Measurements from ENCODE around the gene CYFIP1. TPM values are rescaled to one million over a fixed set of nuclear protein-coding genes. Genes with fewer than 3 reads are reported as not detected.

Gene CYFIP1
- total RNA-seq, 1 donor from 2014 or later: 35.6 TPM

DNA sequence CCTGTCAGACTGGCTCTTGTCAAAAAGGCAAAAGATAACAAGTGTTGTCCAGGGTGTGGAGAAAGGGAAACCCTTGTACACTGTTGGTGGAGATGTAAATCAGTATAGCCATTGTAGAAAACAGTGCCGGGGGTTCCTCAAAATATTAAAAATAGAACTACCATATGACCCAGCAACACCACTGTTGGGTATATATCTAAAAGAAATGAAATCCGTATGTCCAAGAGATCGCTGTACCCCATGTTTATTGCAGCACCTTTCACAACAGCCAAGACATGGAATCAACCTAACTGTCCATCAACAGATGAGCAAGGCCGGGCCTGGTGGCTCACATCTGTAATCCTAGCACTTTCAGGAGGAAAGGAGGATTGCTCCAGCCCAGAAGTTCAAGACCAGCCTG lies 6.2 kb downstream of the CYFIP1 start:
- intact Hi-C loops (cut with DNase I): no loop called here
- peak; percentile 47 for DNase-seq (ENCODE audit: low spot score)

GRCh38 chr15:22973286-22973685 lies 6.9 kb downstream of the CYFIP1 start:
- intact Hi-C loops (cut with DNase I): no loop called here
- DNase-seq (ENCODE audit: low spot score): peak; percentile 41

DNA sequence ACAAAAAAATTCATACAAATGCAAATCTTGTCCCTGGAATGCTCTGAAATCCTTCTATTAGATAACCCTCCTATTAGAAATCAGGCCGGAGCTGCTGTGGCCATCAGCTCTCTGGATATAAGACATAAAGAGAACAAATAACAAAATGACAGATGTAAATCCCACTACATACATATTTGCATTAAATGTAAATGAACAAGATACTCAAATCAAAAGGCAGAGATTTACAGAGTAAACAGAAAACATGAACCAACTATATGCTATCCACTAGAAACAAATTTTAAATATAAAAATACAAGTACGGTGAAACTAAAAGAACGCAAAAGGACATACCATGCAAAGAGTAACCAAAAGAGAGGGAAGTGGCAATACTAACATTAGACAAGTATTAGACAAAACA lies 10.7 kb downstream of the CYFIP1 start:
- DNase-seq (ENCODE audit: low spot score): peak; percentile 22
- intact Hi-C loops (cut with DNase I): loop anchor here (5.0 kb wide), 1 partner anchor 37 kb away; no protein-coding TSS in a partner anchor

- DNase-seq (ENCODE audit: low spot score): peak; percentile 9
- intact Hi-C loops (cut with DNase I): loop anchor here (5.0 kb wide), 1 partner anchor 36 kb away; no protein-coding TSS in a partner anchor
These were observed 11.8 kb downstream of the CYFIP1 start for GRCh38 chr15:22968366-22968765.

GRCh38 chr15:22967084-22967770 lies 12.9 kb downstream of the CYFIP1 start:
- peak; percentile 75 for DNase-seq (ENCODE audit: low spot score)
- intact Hi-C loops (cut with DNase I): loop anchor here (5.0 kb wide), 1 partner anchor 35 kb away; no protein-coding TSS in a partner anchor

- DNase-seq (ENCODE audit: low spot score): peak; percentile 41
- intact Hi-C loops (cut with DNase I): loop anchor here (5.0 kb wide), 1 partner anchor 34 kb away; no protein-coding TSS in a partner anchor
These were observed 13.7 kb downstream of the CYFIP1 start for GRCh38 chr15:22966321-22967083.

- intact Hi-C loops (cut with DNase I): loop anchor here (2.0 kb wide), 1 partner anchor 17 kb away; the partner anchor contains the start of gene CYFIP1
- DNase-seq (ENCODE audit: low spot score): no peak
These were observed 16.5 kb downstream of the CYFIP1 start for GRCh38 chr15:22963641-22964040.

GRCh38 chr15:22962611-22963010 lies 17.6 kb downstream of the CYFIP1 start:
- DNase-seq (ENCODE audit: low spot score): peak; percentile 57
- intact Hi-C loops (cut with DNase I): no loop called here

DNA sequence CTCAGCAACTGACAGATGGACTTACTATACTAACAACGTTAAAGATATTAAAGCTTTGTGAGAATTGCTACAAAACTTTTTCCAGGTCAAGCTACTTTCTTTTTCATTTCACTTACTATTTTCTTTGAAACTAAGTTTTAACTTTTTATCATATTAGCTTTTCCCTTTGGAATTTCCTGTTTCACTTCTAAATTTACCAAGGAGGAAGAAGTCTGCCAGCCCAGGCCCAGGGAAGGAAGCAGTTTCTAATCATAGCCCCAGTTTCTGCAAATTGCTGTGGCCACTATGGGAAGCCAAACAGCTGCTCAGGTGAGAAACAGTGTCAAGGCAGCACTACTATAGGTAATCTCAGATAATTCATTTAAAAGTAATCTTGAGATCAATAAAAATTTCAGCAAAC lies 18.4 kb downstream of the CYFIP1 start:
- DNase-seq (ENCODE audit: low spot score): peak; percentile 64
- intact Hi-C loops (cut with DNase I): no loop called here

- DNase-seq (ENCODE audit: low spot score): peak; percentile 38
- intact Hi-C loops (cut with DNase I): no loop called here
These were observed 19.6 kb downstream of the CYFIP1 start for GRCh38 chr15:22960556-22960955.

DNA sequence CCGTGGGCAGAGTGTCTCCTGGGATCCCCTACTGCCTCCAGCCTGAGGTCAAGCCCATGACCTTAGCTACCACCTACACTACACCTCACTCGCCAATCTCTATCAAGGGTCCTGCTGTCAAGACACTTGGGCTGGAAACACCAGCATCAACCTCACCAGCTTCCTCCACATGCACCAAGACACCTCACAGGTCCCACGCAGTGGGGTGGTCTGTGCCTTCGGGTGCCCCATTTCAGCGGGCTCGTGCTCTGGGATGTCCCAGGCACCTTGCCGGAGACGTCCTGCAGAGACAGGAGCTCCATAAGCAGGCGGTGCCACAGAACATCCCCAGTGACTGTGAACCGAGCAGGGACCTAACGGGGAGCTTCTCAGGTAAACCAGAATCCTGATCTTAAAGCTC lies 20.0 kb downstream of the CYFIP1 start:
- peak; percentile 50 for DNase-seq (ENCODE audit: low spot score)
- intact Hi-C loops (cut with DNase I): no loop called here

DNA sequence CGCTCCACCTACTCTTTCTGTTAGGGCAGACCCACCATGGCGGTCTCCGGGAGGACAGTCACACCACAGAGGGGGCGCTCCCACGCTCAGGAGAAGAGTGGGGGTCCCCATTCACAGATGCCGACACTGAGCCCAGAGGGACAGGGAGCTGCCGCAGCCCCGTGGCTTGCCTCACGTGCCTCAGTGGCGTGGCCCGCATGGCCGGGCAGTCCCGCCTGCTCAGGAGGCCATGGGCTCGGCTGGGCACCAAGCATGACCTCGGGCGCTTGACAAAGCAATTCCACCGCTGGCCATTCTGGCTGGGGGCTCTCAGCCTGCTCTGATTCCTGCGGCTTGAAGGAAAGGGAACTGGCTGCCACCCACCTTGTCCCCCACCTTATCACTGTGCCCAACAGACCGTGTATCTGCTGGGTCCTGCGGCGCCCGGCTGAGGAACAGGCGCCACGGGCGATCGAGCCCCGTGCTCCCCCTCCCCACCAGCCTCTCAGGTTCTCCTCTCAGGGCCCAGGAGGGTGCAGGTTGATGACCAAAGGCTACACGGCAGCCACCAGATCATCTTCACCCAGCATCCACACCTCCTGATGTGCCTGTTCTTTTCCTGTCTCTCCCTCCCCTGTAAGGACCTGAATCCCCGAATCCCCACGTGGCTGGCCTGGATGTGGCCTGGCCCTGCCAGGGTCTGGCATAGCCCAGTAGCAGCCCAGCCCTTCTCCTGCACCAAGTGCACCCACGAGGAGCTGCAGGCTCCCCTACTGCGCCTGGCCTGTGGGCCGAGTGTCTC lies 20.7 kb downstream of the CYFIP1 start:
- peak; percentile 69 for DNase-seq (ENCODE audit: low spot score)
- intact Hi-C loops (cut with DNase I): no loop called here

DNA sequence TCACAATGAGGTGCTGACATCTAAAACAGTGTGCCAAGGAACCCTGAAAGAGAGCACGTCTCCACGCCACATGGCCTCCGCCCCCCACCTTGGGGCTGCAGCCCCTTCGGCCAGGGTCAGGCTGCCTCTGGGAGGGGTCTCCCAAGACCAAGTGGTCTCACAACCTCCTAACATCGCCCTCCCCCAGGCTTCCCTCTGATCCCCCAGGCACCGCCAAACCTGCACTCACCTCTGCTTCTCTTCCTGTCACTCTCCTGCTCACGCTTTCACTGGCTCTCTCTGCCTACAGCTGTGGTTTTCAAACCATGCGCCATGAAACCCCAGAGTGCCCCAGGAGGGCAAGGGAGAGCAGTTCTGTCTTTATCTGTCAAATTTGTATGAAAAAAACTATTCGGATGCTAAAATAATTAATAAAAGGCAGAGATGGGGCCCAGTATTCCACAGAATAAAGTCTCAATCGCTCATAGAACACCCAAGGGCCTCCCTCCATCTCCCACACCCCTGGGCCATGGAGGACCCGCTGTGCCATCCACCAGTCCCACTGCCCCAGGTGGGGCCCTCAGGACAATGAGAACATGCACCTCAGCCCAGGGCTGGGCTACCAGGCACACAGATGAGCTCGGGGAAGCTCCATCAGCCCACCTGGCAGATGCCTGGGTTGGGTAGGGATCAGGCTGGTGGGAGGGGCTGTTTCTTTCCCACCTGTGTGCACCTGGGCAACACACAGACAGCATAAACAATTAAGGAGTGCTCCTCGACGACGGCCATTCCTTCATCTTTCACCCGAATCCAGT lies 21.5 kb downstream of the CYFIP1 start:
- peak; percentile 63 for DNase-seq (ENCODE audit: low spot score)
- intact Hi-C loops (cut with DNase I): no loop called here

GRCh38 chr15:22956978-22957260 lies 23.2 kb downstream of the CYFIP1 start:
- intact Hi-C loops (cut with DNase I): no loop called here

GRCh38 chr15:22956257-22956977 lies 23.8 kb downstream of the CYFIP1 start:
- peak; percentile 75 for DNase-seq (ENCODE audit: low spot score)
- intact Hi-C loops (cut with DNase I): no loop called here

More at GRCh38 chr15:22956978-22957260, 23.2 kb downstream of the CYFIP1 start:
- peak; percentile 12 for DNase-seq (ENCODE audit: low spot score)

GRCh38 chr15:22955544-22956119 lies 24.5 kb downstream of the CYFIP1 start:
- intact Hi-C loops (cut with DNase I): no loop called here
- DNase-seq (ENCODE audit: low spot score): no peak

- intact Hi-C loops (cut with DNase I): no loop called here
- DNase-seq (ENCODE audit: low spot score): peak; percentile 74
These were observed 25.2 kb downstream of the CYFIP1 start for GRCh38 chr15:22954798-22955543.

GRCh38 chr15:22954326-22954725 lies 25.8 kb downstream of the CYFIP1 start:
- DNase-seq (ENCODE audit: low spot score): peak; percentile 70
- intact Hi-C loops (cut with DNase I): no loop called here
